D341Med (cell line): ENCODE results near the gene EIF3K.
"Not testable (repeated sequence)": the region's sequence is repeated elsewhere in the genome, so short reads cannot be mapped to it uniquely, and the experiment has no call there.

Experiments
- DNase-seq: peaks from one replicate; pipeline ENCODE4 v3.0.0; 2012; ENCODE audit warnings: low spot score

EIF3K gene

DNA sequence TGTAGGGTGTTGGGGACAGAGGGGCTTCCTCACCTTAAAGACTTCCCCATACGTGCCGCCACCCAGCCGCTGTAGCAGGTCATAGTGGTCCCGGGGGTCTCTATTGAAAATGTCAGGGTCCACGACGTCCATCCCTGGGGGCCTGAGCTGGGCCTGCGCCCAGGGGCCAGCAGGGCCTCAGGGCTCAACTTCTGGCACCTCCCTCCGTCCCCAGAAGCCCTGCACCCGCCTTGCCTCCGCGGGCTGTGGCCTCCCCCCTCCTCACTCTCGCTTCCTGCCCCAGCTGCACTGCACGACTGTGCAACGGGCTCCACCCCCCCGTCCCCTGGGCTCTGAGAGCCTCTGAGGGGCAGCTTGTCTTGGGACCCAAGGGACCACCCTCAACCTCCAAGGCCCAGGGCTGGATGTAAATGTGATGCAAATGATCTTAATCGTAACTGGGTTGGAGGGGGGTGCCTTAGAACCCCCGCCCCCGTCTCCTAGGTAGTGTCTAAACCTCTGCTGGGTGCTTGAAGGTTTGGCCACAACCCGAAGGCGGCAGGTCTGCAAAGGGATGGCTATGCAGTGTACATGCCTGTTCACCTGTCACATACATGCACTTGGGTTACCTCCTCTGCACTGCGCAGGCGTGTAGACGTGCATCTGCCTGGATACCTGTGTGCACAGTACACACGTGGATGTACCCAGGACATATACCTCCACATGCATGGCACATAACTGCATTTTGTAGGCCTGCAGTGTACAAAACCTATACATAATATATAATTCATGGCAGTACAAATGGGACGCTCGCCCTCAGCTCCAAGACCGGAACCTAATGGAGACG, 1.0 kb upstream of the EIF3K start, which contains the start of gene MAP4K1:
MAP4K1 (minus strand) TSS at position 190 of the 826 bp plus-strand sequence; CDS start at position 132, 58 bp downstream.
- DNase-seq, result peak; percentile 50

GRCh38 chr19:38619361-38620174, 580 bp downstream of the EIF3K start:
- no peak for DNase-seq

- no peak for DNase-seq
These were observed 5.8 kb downstream of the EIF3K start for GRCh38 chr19:38624822-38625221.

GRCh38 chr19:38626401-38626800, 7.4 kb downstream of the EIF3K start:
- DNase-seq, result no peak

- no peak for DNase-seq
These were observed 10.6 kb downstream of the EIF3K start for GRCh38 chr19:38629568-38629967.

DNA sequence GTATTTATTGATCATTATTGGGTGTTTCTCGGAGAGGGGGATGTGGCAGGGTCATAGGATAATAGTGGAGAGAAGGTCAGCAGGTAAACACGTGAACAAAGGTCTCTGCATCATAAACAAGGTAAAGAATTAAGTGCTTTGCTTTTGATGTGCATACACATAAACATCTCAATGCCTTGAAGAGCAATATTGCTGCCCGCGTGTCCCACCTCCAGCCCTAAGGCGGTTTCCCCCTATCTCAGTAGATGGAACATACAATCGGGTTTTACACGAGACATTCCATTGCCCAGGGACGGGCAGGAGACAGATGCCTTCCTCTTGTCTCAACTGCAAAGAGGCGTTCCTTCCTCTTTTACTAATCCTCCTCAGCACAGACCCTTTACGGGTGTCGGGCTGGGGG, 12.3 kb downstream of the EIF3K start:
- not testable (repeated sequence) for DNase-seq

GRCh38 chr19:38631811-38632475, 13.0 kb downstream of the EIF3K start:
- not testable (repeated sequence) for DNase-seq

GRCh38 chr19:38632476-38633213, 13.7 kb downstream of the EIF3K start:
- DNase-seq, result no peak

DNA sequence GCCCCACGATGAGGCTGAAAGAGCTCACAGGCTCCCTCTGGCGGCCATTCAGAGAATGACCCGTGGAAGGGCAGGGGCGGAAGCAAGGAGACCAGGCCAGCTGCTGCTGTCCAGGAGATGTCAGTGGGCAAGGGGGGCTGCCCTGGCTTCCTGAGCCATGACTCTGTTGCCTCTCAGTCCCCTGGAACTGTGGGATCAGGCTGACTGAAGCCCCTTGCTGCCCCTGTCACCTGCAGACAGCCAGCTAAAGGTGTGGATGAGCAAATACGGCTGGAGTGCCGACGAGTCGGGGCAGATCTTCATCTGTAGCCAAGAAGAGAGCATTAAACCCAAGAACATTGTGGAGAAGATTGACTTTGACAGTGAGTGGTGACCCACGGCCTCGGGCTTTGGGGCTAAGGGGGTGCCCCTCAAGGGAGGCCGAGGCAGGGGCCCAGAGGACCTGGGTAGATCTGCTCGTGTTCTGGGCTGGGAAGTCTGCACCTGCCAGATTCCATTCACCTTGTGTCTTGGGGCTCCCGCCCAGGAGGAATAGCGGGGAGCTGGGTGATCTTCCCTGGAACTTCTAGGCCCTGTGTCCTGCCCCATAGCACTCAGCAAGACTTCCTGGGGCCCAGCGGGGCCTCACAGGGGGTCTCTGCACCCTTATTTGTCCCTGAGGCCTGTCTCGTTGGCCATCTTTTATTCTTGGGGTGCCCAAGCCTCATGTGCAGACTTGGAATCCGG, 15.9 kb downstream of the EIF3K start:
- peak; percentile 85 for DNase-seq

DNA sequence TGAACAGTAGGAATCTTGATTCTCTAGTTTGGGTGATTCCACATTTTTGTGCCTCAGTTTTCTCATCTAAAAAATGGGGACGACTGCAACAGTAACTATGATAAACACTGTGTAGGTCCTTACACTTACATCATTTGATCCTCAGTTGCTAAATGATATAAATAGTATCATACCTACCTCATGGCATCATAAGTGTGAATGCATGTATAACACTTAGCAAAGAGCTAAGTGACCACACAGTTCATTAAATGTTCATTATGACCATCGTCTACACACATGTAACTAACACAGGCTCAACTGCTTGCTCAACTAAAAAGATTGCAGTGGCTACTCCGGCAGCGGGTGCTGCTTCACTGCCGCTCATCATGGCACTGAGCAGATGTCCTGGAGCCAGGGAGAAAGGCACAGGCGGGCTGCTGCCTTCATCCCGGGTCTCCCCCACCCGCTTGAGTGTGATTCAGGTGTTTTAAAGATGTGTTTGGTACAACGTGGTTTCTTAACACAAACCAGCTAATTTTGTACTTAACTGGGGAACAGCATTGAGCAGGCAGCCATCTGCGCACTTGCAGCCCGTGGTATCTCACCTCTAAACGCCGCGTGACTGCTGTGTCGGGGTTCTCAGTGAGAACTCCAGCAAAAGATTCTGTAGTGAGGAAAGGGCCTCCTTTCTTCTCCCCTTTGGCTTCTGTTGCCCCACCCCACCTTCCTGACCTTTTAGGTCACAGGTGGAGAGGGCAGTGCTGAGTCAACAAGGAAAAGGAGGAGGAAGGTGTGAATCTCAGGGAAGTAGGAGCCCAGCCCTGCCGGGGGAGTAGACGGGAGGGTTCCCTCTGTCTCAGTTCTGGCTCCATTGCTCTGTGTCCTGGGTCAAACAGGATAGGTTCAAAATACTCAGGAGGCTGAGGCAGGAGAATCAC, 16.8 kb downstream of the EIF3K start:
- DNase-seq, result no peak

- DNase-seq, result no peak
These were observed 19.5 kb downstream of the EIF3K start for GRCh38 chr19:38638461-38638860.

DNA sequence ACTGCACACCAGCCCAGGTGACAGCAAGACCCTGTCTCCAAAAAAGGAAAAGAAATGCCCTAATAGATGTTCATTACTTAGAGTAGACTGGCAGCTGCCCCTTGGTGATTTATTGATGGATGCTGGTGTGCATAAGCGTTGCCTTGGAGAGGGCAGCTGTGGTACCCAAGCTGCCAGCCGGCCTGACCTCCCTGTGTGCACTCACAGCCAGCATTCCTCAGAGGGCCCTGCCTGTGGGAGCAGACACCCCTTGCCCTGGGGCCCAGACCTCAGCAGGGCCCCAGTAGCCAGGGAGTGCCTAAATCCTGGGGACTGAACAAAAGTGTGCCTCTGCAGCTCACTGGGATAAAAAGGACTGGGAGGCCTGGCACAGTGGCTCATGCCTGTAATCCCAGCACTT, 20.7 kb downstream of the EIF3K start:
- no peak for DNase-seq

GRCh38 chr19:38640368-38640767, 21.4 kb downstream of the EIF3K start:
- no peak for DNase-seq

DNA sequence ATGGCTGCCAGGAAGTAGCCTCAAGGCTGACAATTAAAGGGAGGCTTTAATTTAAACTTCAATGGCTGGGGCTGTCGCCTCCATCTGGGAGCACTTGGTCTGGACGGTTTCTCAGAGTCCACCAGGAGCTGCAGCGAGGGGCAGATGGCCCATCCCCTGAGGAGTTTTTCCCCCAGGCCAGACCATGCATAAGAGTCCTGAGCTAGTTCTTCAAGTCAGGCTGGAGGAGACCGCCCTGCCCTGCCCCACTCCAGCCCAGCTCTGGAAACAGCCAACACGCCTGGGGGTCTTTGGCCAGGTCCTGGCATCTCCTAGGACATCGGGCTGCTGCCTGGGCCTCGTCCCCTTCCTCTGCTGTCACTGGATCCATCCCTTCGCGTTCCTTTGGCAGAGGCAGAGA, 23.2 kb downstream of the EIF3K start:
- DNase-seq, result no peak

- DNase-seq, result no peak
These were observed 25.7 kb downstream of the EIF3K start for GRCh38 chr19:38644719-38645118.

DNA sequence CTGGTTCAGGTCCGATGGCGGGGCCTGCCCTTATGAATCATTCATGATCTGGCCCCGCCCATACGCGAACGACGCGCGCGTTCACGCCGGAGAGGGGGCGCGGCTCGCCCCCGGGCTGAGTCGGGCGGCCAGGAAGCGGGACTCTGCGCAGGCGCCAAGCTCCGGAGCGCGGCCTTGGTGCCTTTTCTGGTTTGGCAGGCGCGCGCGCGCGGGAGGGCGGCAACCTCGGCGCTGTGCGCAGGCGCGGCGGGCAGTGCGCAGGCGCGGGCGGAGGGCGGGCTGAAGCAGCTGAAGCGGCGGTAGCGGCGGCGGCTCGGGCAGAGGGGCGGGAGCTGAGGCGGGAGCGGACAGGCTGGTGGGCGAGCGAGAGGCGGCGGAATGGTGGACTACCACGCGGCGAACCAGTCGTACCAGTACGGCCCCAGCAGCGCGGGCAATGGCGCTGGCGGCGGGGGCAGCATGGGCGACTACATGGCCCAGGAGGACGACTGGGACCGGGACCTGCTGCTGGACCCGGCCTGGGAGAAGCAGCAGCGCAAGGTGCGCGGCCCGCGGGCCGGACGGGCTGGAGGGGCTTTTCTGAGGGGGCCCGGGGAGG, 28.5 kb downstream of the EIF3K start, which contains the start of gene ACTN4:
ACTN4 (plus strand) TSS at position 282 of the 598 bp plus-strand sequence; CDS start at position 379, 97 bp downstream.
- DNase-seq, result peak; percentile 100

DNA sequence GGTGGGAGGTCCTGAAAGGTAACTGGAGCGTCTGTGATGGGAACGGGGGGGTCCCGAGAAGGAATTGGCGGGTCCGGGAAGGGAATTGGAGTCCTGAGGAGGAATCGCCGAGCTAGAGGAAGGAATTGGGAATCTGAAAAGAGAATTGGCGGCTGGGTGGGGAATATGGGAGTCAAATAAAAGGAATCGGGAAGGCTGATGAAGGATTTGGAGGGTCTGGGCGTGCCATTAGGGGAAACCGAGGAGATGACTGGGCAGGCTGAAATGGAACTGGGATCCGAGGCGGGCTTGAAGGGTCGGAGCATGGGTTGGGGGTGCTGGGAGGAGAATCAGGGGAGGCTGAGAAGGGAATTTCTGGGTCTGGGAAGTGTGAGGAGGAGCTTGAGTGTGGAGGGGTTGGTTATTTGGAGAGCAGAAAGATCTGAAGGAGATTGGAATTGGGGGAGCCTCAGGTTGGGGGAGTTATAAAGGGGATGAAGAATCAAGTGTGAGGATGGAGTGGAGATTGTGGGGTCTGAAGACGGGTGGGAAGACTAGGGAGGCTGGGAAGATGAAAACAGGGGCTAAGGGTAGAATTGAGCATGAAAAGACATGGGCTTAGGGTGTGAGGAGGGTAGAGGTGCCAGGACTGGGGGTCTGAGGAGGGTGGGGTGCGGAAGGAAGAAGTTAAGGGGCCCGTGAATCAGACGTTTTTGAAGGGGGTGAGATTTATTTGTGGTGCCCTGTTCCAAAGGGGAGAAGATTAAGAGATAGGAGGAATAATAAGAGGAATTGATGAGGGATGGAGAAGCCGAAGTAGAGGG, 29.2 kb downstream of the EIF3K start:
- no peak for DNase-seq

GRCh38 chr19:38648769-38649304, 29.8 kb downstream of the EIF3K start:
- no peak for DNase-seq
